NT2/D1 (cell line): ENCODE results near the gene CDC26.

Experiments used
- SUZ12 ChIP-seq: IDR thresholded peaks from 2 replicates; pipeline ENCODE4 v1.6.1; 2011; ENCODE audit not compliant: insufficient read length, insufficient read depth; ENCODE audit errors: extremely low read depth
- YY1 ChIP-seq: IDR thresholded peaks from 2 replicates; pipeline ENCODE4 v1.6.1; 2011; ENCODE audit not compliant: insufficient read length, insufficient read depth
- ZNF274 ChIP-seq: IDR thresholded peaks from 2 replicates; pipeline ENCODE4 v1.6.1; 2011; ENCODE audit warnings: mild to moderate bottlenecking, low read depth, low read length

DNA sequence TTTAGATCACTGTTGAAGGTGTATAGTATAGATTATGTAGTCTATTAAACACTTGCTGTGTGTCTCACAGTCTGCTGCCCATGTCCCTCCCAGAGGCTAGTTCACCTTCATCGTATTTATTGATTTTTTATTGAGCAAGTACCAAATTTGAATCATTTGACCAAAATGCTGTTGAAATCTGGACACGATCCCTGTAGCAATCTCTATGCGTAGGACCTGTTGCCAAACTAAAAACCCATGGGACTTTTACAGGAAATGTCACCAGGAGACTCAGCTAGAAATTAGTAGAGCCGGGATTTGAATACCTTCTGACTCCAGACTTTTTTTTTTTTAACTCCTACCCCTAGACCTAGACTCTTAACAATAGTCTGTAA lies 36.5 kb downstream of the CDC26 start:
- TF ChIP-seq ZNF274, result no peak
- no peak for TF ChIP-seq SUZ12
- TF ChIP-seq YY1, result no peak
